HEK293T (cell line): Measurements from ENCODE around the gene ANKDD1A.

Experiments
- CTCF ChIA-PET: fragments of 350-600 bp; formaldehyde crosslinking; extraction: SDS; loops from one replicate; lab custom pipeline; 2021; ENCODE audit warnings: antibody characterized with exemption, inconsistent platforms; lab: Yijun Ruan, JAX
- POLR2A ChIA-PET: fragments of 350-600 bp; formaldehyde crosslinking; extraction: SDS; loops from one replicate; lab custom pipeline; 2020; ENCODE audit warnings: antibody characterized with exemption, inconsistent platforms; lab: Yijun Ruan, JAX
- DNase-seq: peaks from one replicate; pipeline ENCODE4 v3.0.0; 2012; ENCODE audit warnings: mixed read lengths; ENCODE audit errors: extremely low spot score
- ARNT ChIP-seq: fragments of 450-650 bp; IDR thresholded peaks from 2 replicates; pipeline ENCODE4 v1.6.1; 2017; ENCODE audit warnings: mild to moderate bottlenecking
- BHLHE40 ChIP-seq: fragments of 450-650 bp; IDR thresholded peaks from 2 replicates; pipeline ENCODE4 v1.6.1; 2016; ENCODE audit warnings: mild to moderate bottlenecking, moderate library complexity, borderline replicate concordance
- CTBP1 ChIP-seq: fragments of 450-650 bp; IDR thresholded peaks from 2 replicates; pipeline ENCODE4 v1.6.1; 2016; ENCODE audit warnings: borderline replicate concordance
- ELF4 ChIP-seq: fragments of 450-650 bp; IDR thresholded peaks from 2 replicates; pipeline ENCODE4 v1.6.1; 2017; ENCODE audit warnings: antibody characterized with exemption
- FOXA1 ChIP-seq: fragments of 450-650 bp; IDR thresholded peaks from 2 replicates; pipeline ENCODE4 v1.6.1; 2016; ENCODE audit warnings: mild to moderate bottlenecking
- FOXK2 ChIP-seq: fragments of 450-650 bp; IDR thresholded peaks from 2 replicates; pipeline ENCODE4 v1.6.1; 2016; ENCODE audit warnings: mild to moderate bottlenecking
- FOXM1 ChIP-seq: fragments of 450-650 bp; IDR thresholded peaks from 2 replicates; pipeline ENCODE4 v1.6.1; 2017; ENCODE audit warnings: mild to moderate bottlenecking, borderline replicate concordance
- HDGF ChIP-seq: fragments of 450-650 bp; IDR thresholded peaks from 2 replicates; pipeline ENCODE4 v1.6.1; 2017; ENCODE audit warnings: antibody characterized with exemption, borderline replicate concordance
- L3MBTL2 ChIP-seq: fragments of 450-650 bp; conservative IDR thresholded peaks from 2 replicates; pipeline ENCODE4 v1.6.1; 2016; ENCODE audit warnings: mild to moderate bottlenecking
- LEF1 ChIP-seq: fragments of 450-650 bp; IDR thresholded peaks from 2 replicates; pipeline ENCODE4 v1.6.1; 2017; ENCODE audit warnings: mild to moderate bottlenecking, borderline replicate concordance
- NFRKB ChIP-seq: fragments of 450-650 bp; IDR thresholded peaks from 2 replicates; pipeline ENCODE4 v1.6.1; 2016; ENCODE audit warnings: mild to moderate bottlenecking, moderate library complexity
- PKNOX1 ChIP-seq: fragments of 450-650 bp; IDR thresholded peaks from 2 replicates; pipeline ENCODE4 v1.6.1; 2016
- SP1 ChIP-seq: fragments of 450-650 bp; IDR thresholded peaks from 2 replicates; pipeline ENCODE4 v1.6.1; 2017
- SUZ12 ChIP-seq: fragments of 450-650 bp; IDR thresholded peaks from 2 replicates; pipeline ENCODE4 v1.6.1; 2016; ENCODE audit warnings: mild to moderate bottlenecking
- TARDBP ChIP-seq: fragments of 450-650 bp; IDR thresholded peaks from 2 replicates; pipeline ENCODE4 v1.6.1; 2016
- ZNF384 ChIP-seq: fragments of 450-650 bp; IDR thresholded peaks from 2 replicates; pipeline ENCODE4 v1.6.1; 2016

ANKDD1A gene

GRCh38 chr15:64917211-64917610, 5.5 kb downstream of the ANKDD1A start:
- TF ChIP-seq SUZ12 (no peak), HDGF (no peak)
- ChIA-PET POLR2A (no interaction called here), CTCF (no interaction called here)
- DNase-seq = no peak

- no peak for DNase-seq
- TF ChIP-seq SP1 (no peak), LEF1 (no peak), FOXA1 (no peak), NFRKB (no peak), FOXK2 (no peak), PKNOX1 (no peak), CTBP1 (no peak), SUZ12 (no peak), HDGF (no peak), ARNT (no peak), ELF4 (no peak), ZNF384 (no peak), BHLHE40 (no peak), FOXM1 (no peak)
- ChIA-PET POLR2A (no interaction called here), CTCF (no interaction called here)
Observed at GRCh38 chr15:64919721-64920120, 8.0 kb downstream of the ANKDD1A start.

- no peak for DNase-seq
- TF ChIP-seq FOXK2 (no peak), LEF1 (no peak), BHLHE40 (no peak), FOXA1 (no peak), ZNF384 (no peak), SP1 (no peak), ARNT (no peak), SUZ12 (no peak), FOXM1 (no peak), TARDBP (no peak), HDGF (no peak), ELF4 (no peak), PKNOX1 (no peak), L3MBTL2 (no peak), NFRKB (no peak), CTBP1 (no peak)
- POLR2A ChIA-PET = no interaction called here
- CTCF ChIA-PET = no interaction called here
Observed at GRCh38 chr15:64921711-64922110, 10.0 kb downstream of the ANKDD1A start.

- CTCF ChIA-PET = no interaction called here
Observed at GRCh38 chr15:64923546-64923945, 11.8 kb downstream of the ANKDD1A start.

GRCh38 chr15:64925335-64926330, 13.9 kb downstream of the ANKDD1A start:
- TF ChIP-seq ARNT = no peak
- no peak for TF ChIP-seq PKNOX1
- no peak for TF ChIP-seq BHLHE40
- no peak for TF ChIP-seq ELF4
- POLR2A ChIA-PET = no interaction called here
- CTCF ChIA-PET = interaction anchor here (0.7 kb wide), 1 partner anchor 135 kb away, joined by 12 read pairs; no protein-coding TSS in a partner anchor
- no peak for DNase-seq

More at GRCh38 chr15:64923546-64923945, 11.8 kb downstream of the ANKDD1A start:
- TF ChIP-seq SUZ12 (no peak), ARNT (no peak), SP1 (no peak), ELF4 (no peak), L3MBTL2 (no peak), CTBP1 (no peak), PKNOX1 (no peak)
- no peak for DNase-seq
- POLR2A ChIA-PET = no interaction called here

- POLR2A ChIA-PET = no interaction called here
- CTCF ChIA-PET = no interaction called here
- DNase-seq = no peak
- no peak for TF ChIP-seq ZNF384
- TF ChIP-seq BHLHE40 = no peak
- TF ChIP-seq LEF1 = no peak
- no peak for TF ChIP-seq HDGF
- no peak for TF ChIP-seq FOXA1
- no peak for TF ChIP-seq TARDBP
- no peak for TF ChIP-seq NFRKB
- no peak for TF ChIP-seq CTBP1
- no peak for TF ChIP-seq FOXM1
- no peak for TF ChIP-seq SUZ12
- no peak for TF ChIP-seq L3MBTL2
- no peak for TF ChIP-seq ARNT
- no peak for TF ChIP-seq ELF4
- no peak for TF ChIP-seq PKNOX1
- TF ChIP-seq FOXK2 = no peak
- no peak for TF ChIP-seq SP1
Observed at GRCh38 chr15:64926661-64927060, 15.0 kb downstream of the ANKDD1A start.
